Effector memory CD4-positive, alpha-beta T cell (primary cell): Measurements from ENCODE around the gene WNT8B.

Experiments used
- DNase-seq, 3 donors: peaks; one replicate each; pipeline ENCODE4 v3.0.0-alpha.2; 2020
- H3K27ac ChIP-seq: 2 replicates; pipeline ENCODE4 v1.7.0; 2013; ENCODE audit warnings: mild to moderate bottlenecking, low read length, moderate library complexity; ENCODE audit not compliant: insufficient read depth, poor library complexity, severe bottlenecking
- H3K27me3 ChIP-seq: replicated peaks from 2 replicates; pipeline ENCODE4 v1.7.0; 2013; ENCODE audit warnings: mild to moderate bottlenecking, low read length; ENCODE audit not compliant: insufficient read depth, control insufficient read depth, poor library complexity, severe bottlenecking
- H3K36me3 ChIP-seq: 2 replicates; pipeline ENCODE4 v1.7.0; 2013; ENCODE audit warnings: mild to moderate bottlenecking, low read length, moderate library complexity; ENCODE audit not compliant: control insufficient read depth, insufficient read depth
- H3K4me1 ChIP-seq: 2 replicates; pipeline ENCODE4 v1.7.0; 2013; ENCODE audit warnings: low read length, mild to moderate bottlenecking; ENCODE audit not compliant: control insufficient read depth, insufficient read depth, poor library complexity, severe bottlenecking
- H3K4me3 ChIP-seq: 2 replicates; pipeline ENCODE4 v1.7.0; 2013; ENCODE audit warnings: low read length, low read depth, mild to moderate bottlenecking; ENCODE audit not compliant: insufficient read depth, poor library complexity, severe bottlenecking
- H3K9me3 ChIP-seq: 2 replicates; pipeline ENCODE4 v1.7.0; 2013; ENCODE audit warnings: mild to moderate bottlenecking, low read length, moderate library complexity; ENCODE audit not compliant: control insufficient read depth

The WNT8B gene

GRCh38 chr10:100510533-100511308 is 47.9 kb downstream of the WNT8B start:
- no peaks in the 10 kb centered on the region for H3K9me3 ChIP-seq
- DNase-seq, result peak; percentile 39 to 57 (median 41)
- H3K27me3 ChIP-seq, result no peaks in the 10 kb centered on the region
- H3K27ac ChIP-seq, result peak overlapping the region; percentile 39
- peaks cover 38% of the 10 kb centered on the region for H3K4me1 ChIP-seq
- H3K36me3 ChIP-seq, result peaks cover 15% of the 10 kb centered on the region
- H3K4me3 ChIP-seq, result no peak overlapping the region

- Histone ChIP-seq H3K4me3 (no peak overlapping the region), H3K36me3 (peaks cover 9% of the 10 kb centered on the region), H3K4me1 (peaks cover 14% of the 10 kb centered on the region), H3K27me3 (no peaks in the 10 kb centered on the region), H3K27ac (no peak overlapping the region), H3K9me3 (no peaks in the 10 kb centered on the region)
- DNase-seq, result no peak
Measured at GRCh38 chr10:100515612-100516011, 52.8 kb downstream of the WNT8B start.

- no peaks in the 10 kb centered on the region for H3K9me3 ChIP-seq
- H3K36me3 ChIP-seq, result peaks cover 9% of the 10 kb centered on the region
- H3K27ac ChIP-seq, result no peak overlapping the region
- peaks cover 2% of the 10 kb centered on the region for H3K4me1 ChIP-seq
- H3K4me3 ChIP-seq, result no peak overlapping the region
- no peaks in the 10 kb centered on the region for H3K27me3 ChIP-seq
- DNase-seq, result no peak
Measured at GRCh38 chr10:100516847-100517246, 54.0 kb downstream of the WNT8B start.

- Histone ChIP-seq H3K4me1 (no peaks in the 10 kb centered on the region), H3K27ac (no peak overlapping the region), H3K27me3 (no peaks in the 10 kb centered on the region), H3K9me3 (no peaks in the 10 kb centered on the region), H3K4me3 (no peak overlapping the region), H3K36me3 (peaks cover 14% of the 10 kb centered on the region)
- peak in 2 of 3 donors; percentile 21 to 41 for DNase-seq
Measured at GRCh38 chr10:100518761-100519241, 56.0 kb downstream of the WNT8B start.

GRCh38 chr10:100519311-100520051 is 56.7 kb downstream of the WNT8B start, which contains the start of gene SEC31B:
Gene SEC31B, minus strand, starts transcription at chr10:100519861. Its CDS starts 2,909 bp downstream, at chr10:100516952.
- H3K36me3 ChIP-seq, result peaks cover 18% of the 10 kb centered on the region
- H3K9me3 ChIP-seq, result no peaks in the 10 kb centered on the region
- no peak for DNase-seq
- no peaks in the 10 kb centered on the region for H3K4me1 ChIP-seq
- H3K27ac ChIP-seq, result no peak within 1 kb of the TSS
- no peak within 1 kb of the TSS for H3K4me3 ChIP-seq
- no peaks in the 10 kb centered on the region for H3K27me3 ChIP-seq

GRCh38 chr10:100520811-100521210 is 58.0 kb downstream of the WNT8B start:
- Histone ChIP-seq H3K27ac (no peak overlapping the region), H3K36me3 (peaks cover 17% of the 10 kb centered on the region), H3K27me3 (no peaks in the 10 kb centered on the region), H3K4me3 (no peak overlapping the region), H3K9me3 (no peaks in the 10 kb centered on the region), H3K4me1 (no peaks in the 10 kb centered on the region)
- no peak for DNase-seq

GRCh38 chr10:100522107-100522801 is 59.4 kb downstream of the WNT8B start:
- Histone ChIP-seq H3K36me3 (peaks cover 25% of the 10 kb centered on the region), H3K27ac (no peak overlapping the region), H3K27me3 (no peaks in the 10 kb centered on the region), H3K4me1 (no peaks in the 10 kb centered on the region), H3K9me3 (no peaks in the 10 kb centered on the region), H3K4me3 (no peak overlapping the region)
- no peak for DNase-seq

GRCh38 chr10:100522945-100523344 is 60.1 kb downstream of the WNT8B start:
- no peak overlapping the region for H3K27ac ChIP-seq
- no peaks in the 10 kb centered on the region for H3K9me3 ChIP-seq
- no peaks in the 10 kb centered on the region for H3K4me1 ChIP-seq
- no peaks in the 10 kb centered on the region for H3K27me3 ChIP-seq
- DNase-seq, result no peak
- H3K4me3 ChIP-seq, result no peak overlapping the region
- H3K36me3 ChIP-seq, result peaks cover 25% of the 10 kb centered on the region

GRCh38 chr10:100524206-100524605 is 61.4 kb downstream of the WNT8B start:
- Histone ChIP-seq H3K4me3 (no peak overlapping the region), H3K27ac (no peak overlapping the region), H3K9me3 (no peaks in the 10 kb centered on the region), H3K27me3 (no peaks in the 10 kb centered on the region), H3K36me3 (peaks cover 25% of the 10 kb centered on the region), H3K4me1 (no peaks in the 10 kb centered on the region)
- DNase-seq, result no peak
